IPS-20b (cell line): Measurements from ENCODE around the gene GRM1.

ENCODE experiments used
- H3K27ac ChIP-seq: one replicate; pipeline ENCODE4 v1.5.1; 2013; ENCODE audit warnings: low read length
- H3K27me3 ChIP-seq: 2 replicates; pipeline ENCODE4 v1.6.1; 2013; ENCODE audit warnings: mild to moderate bottlenecking, low read length, inconsistent platforms; ENCODE audit not compliant: insufficient read depth
- H3K36me3 ChIP-seq: 2 replicates; pipeline ENCODE4 v1.6.1; 2013; ENCODE audit warnings: low read depth, mild to moderate bottlenecking, inconsistent platforms, low read length, moderate library complexity; ENCODE audit not compliant: insufficient read depth
- H3K4me1 ChIP-seq: 2 replicates; pipeline ENCODE4 v1.6.1; 2013; ENCODE audit warnings: mild to moderate bottlenecking, control low read depth, inconsistent platforms, low read length, moderate library complexity; ENCODE audit not compliant: insufficient read depth
- H3K4me3 ChIP-seq: 2 replicates; pipeline ENCODE4 v1.5.1; 2013; ENCODE audit warnings: mild to moderate bottlenecking, low read length, inconsistent platforms
- H3K9ac ChIP-seq: 2 replicates; pipeline ENCODE4 v1.6.1; 2013; ENCODE audit warnings: low read depth, mild to moderate bottlenecking, inconsistent platforms, low read length, moderate library complexity
- H3K9me3 ChIP-seq: 2 replicates; pipeline ENCODE4 v1.6.1; 2013; ENCODE audit warnings: mild to moderate bottlenecking, low read depth, low read length, inconsistent platforms; ENCODE audit not compliant: insufficient read depth

GRM1 gene

DNA sequence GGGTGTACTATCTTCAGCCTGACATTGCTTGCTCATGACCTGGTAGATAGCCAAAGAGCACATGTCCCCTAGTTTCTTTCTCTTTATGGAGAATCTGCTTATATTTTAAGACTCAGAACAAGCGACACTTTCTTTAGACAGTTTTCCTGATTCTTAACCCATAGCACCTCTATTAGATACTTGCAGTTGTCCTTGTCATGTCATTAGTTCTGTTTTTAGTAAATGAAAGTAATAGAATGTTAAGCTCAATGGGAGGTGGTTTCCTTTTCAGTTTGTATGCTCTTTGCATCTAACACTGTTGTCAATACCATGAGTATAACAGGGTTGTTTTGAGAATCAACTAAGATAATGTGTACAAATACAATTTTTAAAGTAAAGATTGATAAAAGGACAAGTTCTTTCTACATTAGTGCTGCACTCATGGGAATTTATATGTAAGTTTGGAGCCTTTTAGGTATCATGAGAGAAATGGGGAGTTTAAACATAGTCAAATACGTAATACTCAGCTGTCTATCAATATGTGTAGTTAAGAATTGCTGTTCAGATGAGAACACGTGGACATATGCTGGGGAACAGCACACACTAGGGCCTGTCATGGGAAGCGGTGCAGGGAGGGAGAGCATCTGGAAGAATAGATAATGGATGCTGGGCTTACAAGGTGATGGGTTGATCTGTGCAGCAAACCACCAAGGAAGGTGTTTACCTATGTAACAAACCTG lies 124.3 kb downstream of the GRM1 start:
- Histone ChIP-seq H3K4me1 (0 out of 2 replicates have a peak, but pooled peaks cover 6% of the 10 kb centered on the region), H3K27ac (no peak overlapping the region), H3K27me3 (no peaks in the 10 kb centered on the region), H3K9ac (no peak overlapping the region), H3K4me3 (no peak overlapping the region), H3K36me3 (no peaks in the 10 kb centered on the region), H3K9me3 (no peaks in the 10 kb centered on the region)

DNA sequence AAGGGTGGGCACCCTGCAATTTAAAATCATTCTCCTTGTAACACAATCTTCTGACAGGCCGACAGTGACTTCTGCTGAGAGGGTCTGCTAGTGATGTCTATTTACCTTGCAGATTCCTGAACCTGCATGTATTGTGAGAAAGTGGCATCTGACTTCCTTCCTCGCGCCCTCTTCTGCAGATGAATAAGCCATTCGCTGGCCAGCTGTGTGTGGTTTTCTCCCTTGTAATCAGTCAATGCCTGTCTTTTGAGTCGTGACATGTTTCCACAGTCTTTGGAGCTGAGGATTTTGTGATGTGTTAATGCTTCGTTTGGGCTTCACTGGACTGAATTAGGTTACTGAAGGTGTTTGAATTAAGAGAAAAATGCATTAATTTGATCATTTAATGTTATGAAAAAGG lies 125.3 kb downstream of the GRM1 start:
- no peaks in the 10 kb centered on the region for H3K27me3 ChIP-seq
- H3K4me3 ChIP-seq, result no peak overlapping the region
- no peak overlapping the region for H3K9ac ChIP-seq

DNA sequence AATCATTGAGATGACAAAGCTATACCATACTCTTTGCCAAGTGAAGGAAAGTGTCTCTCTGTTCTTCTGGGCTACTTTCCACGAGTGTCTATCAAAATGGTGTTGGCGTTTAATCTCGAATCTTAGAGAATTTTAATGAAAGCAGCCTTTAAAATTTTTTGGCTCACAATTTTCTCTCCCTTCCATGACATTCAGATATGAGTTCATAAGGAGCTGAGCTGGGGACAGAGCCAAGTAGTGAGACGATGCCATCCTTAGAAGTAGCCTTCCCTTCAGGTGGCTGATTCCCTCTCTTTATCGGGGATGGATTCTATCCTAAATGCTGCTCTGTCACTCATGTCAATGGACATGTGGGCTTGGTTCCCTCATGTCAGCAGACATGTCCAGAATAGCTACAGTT lies 132.8 kb downstream of the GRM1 start:
- H3K9me3 ChIP-seq, result no peaks in the 10 kb centered on the region
- H3K27me3 ChIP-seq, result no peaks in the 10 kb centered on the region
- no peaks in the 10 kb centered on the region for H3K4me1 ChIP-seq
- no peak overlapping the region for H3K27ac ChIP-seq
- no peaks in the 10 kb centered on the region for H3K36me3 ChIP-seq
- H3K4me3 ChIP-seq, result no peak overlapping the region
- no peak overlapping the region for H3K9ac ChIP-seq

More for the DNA sequence above, 125.3 kb downstream of the GRM1 start:
- no peak overlapping the region for H3K27ac ChIP-seq
- no peaks in the 10 kb centered on the region for H3K36me3 ChIP-seq
- H3K4me1 ChIP-seq, result 0 out of 2 replicates have a peak, but pooled peaks cover 6% of the 10 kb centered on the region
- H3K9me3 ChIP-seq, result no peaks in the 10 kb centered on the region

DNA sequence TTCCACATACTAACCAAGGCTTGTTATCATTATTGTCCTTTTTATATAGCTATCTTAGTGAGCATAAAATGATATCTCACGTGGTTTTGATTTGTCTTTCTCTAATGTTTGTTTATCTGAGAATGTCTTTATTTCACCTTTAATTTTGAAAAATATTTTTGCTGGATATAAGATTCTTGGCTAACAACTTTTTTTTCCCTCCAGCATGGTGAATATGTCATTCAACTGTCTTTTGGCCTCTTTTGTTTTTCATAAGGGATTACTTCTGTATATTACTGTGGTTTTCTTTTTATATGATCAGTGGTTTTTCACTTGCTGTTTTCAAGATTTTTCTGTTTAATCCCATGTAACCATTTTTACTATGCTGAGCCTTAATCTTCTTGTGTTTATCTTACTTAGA lies 141.0 kb downstream of the GRM1 start:
- H3K27me3 ChIP-seq, result no peaks in the 10 kb centered on the region

DNA sequence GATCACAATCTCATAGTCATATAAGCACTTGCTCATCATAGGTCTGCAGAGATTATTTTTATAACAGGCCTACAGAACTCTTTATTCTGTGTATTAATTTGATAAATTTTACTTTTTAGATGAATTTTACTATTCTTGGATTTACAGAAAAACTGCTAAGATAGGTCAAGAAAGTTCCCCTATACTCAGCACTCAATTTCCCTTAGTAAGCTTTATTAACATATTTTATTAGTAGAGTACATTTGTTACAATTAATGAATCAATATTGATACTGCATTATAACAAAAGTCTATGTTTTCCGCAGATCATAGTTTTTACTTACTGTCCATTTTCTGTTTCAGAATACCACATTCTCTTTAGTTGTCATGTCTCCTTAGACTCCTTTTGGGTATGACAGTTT lies 148.9 kb downstream of the GRM1 start:
- Histone ChIP-seq H3K27ac (no peak overlapping the region), H3K4me3 (no peak overlapping the region), H3K36me3 (no peaks in the 10 kb centered on the region), H3K4me1 (no peaks in the 10 kb centered on the region), H3K9me3 (no peaks in the 10 kb centered on the region), H3K9ac (no peak overlapping the region), H3K27me3 (no peaks in the 10 kb centered on the region)

More for the DNA sequence above, 141.0 kb downstream of the GRM1 start:
- no peak overlapping the region for H3K9ac ChIP-seq
- H3K4me1 ChIP-seq, result no peaks in the 10 kb centered on the region
- H3K36me3 ChIP-seq, result no peaks in the 10 kb centered on the region
- no peak overlapping the region for H3K4me3 ChIP-seq
- no peak overlapping the region for H3K27ac ChIP-seq
- no peaks in the 10 kb centered on the region for H3K9me3 ChIP-seq

DNA sequence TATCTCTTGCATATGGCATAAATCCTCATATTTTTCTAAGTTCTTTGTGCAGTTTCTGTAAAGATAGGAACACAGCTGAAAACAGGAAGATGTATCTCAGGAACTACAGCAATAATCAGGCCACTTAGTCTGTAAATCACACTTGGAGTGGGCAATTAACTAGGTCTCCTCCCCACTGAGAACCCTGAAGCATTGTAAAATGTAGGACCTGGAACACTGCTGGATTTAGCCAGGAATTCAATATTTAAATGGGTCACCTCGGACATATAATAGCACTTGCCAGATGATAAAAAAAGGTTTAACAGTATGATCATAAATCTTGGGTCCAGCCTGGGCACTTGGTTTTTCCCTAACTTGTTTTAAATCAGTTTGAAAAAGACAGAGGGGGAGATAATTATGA lies 155.0 kb downstream of the GRM1 start:
- Histone ChIP-seq H3K4me1 (no peaks in the 10 kb centered on the region), H3K27me3 (no peaks in the 10 kb centered on the region), H3K9ac (no peak overlapping the region), H3K4me3 (no peak overlapping the region), H3K36me3 (no peaks in the 10 kb centered on the region), H3K9me3 (no peaks in the 10 kb centered on the region), H3K27ac (no peak overlapping the region)

DNA sequence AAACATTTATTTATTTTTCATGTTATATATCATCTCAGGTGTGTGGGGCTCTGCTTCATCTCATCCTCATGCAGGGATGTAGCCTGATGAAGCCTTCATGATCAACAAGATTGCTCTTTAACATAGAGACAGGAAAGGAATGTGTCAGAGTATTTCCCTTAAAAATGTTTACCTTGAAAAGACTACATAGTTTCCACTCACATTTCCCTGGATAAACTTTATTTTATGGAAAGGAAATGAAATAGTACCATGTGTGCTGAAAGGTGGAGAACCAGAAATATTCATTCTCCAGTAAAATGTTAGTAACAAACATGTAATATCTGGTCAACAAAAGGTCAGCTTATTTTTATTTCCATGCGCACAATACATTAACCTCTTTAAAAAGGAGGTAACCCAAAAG lies 155.8 kb downstream of the GRM1 start:
- H3K4me1 ChIP-seq, result no peaks in the 10 kb centered on the region
- H3K27me3 ChIP-seq, result no peaks in the 10 kb centered on the region
- H3K4me3 ChIP-seq, result no peak overlapping the region
- H3K36me3 ChIP-seq, result no peaks in the 10 kb centered on the region
- H3K9me3 ChIP-seq, result no peaks in the 10 kb centered on the region
- no peak overlapping the region for H3K9ac ChIP-seq
- no peak overlapping the region for H3K27ac ChIP-seq

DNA sequence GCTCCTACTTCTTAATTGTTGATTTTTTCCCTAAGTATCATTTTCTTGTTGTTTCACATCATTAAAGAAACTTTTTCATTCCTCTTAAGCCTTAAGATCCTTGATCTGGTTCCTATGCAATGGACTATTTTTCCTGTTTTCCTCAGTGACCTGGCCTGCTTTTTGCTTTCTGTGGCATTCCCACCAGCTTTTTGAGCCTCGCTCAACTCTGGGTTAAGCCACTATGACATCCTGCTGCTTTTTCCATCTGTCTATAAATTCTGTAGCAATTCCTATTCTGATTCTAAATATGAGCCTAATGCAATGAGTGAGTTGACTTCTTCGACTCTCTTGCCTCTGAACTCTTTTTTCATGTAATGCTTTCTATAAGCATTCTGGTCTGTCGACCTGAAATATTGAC lies 160.3 kb downstream of the GRM1 start:
- H3K27me3 ChIP-seq, result no peaks in the 10 kb centered on the region
- H3K9ac ChIP-seq, result no peak overlapping the region
- H3K36me3 ChIP-seq, result no peaks in the 10 kb centered on the region
- H3K4me3 ChIP-seq, result no peak overlapping the region
- no peaks in the 10 kb centered on the region for H3K4me1 ChIP-seq
- H3K27ac ChIP-seq, result no peak overlapping the region
- no peaks in the 10 kb centered on the region for H3K9me3 ChIP-seq

DNA sequence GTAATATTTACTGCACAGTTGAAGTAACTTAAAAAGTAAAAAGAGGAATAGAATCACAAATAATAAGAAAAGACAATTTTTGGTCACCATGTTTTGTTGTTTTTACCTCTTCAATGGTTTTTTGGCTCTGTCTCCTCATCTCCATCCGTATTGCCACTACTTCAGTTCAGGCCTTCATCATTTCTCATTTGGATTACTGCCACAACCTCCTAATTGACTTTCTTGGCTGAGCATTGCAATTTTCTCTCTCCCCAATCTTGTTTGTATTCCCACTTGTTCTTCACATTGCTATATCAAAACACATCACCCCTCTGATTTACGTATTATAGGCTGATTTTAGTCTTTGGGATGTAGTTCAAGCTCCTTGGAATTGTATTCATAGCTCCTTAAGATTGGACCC lies 161.7 kb downstream of the GRM1 start:
- no peaks in the 10 kb centered on the region for H3K36me3 ChIP-seq
- no peak overlapping the region for H3K9ac ChIP-seq
- no peaks in the 10 kb centered on the region for H3K27me3 ChIP-seq
- no peak overlapping the region for H3K4me3 ChIP-seq
- H3K4me1 ChIP-seq, result no peaks in the 10 kb centered on the region
- H3K9me3 ChIP-seq, result no peaks in the 10 kb centered on the region
- H3K27ac ChIP-seq, result no peak overlapping the region

GRCh38 chr6:146191166-146191565 lies 162.3 kb downstream of the GRM1 start:
- Histone ChIP-seq H3K4me1 (no peaks in the 10 kb centered on the region), H3K9me3 (no peaks in the 10 kb centered on the region), H3K9ac (no peak overlapping the region), H3K27ac (no peak overlapping the region), H3K27me3 (no peaks in the 10 kb centered on the region), H3K4me3 (no peak overlapping the region), H3K36me3 (no peaks in the 10 kb centered on the region)

GRCh38 chr6:146191612-146192011 lies 162.8 kb downstream of the GRM1 start:
- no peaks in the 10 kb centered on the region for H3K27me3 ChIP-seq
- no peak overlapping the region for H3K27ac ChIP-seq
- no peaks in the 10 kb centered on the region for H3K4me1 ChIP-seq
- H3K4me3 ChIP-seq, result no peak overlapping the region
- H3K9me3 ChIP-seq, result no peaks in the 10 kb centered on the region
- H3K36me3 ChIP-seq, result no peaks in the 10 kb centered on the region
- H3K9ac ChIP-seq, result no peak overlapping the region

GRCh38 chr6:146194434-146194833 lies 165.6 kb downstream of the GRM1 start:
- Histone ChIP-seq H3K27me3 (no peaks in the 10 kb centered on the region), H3K9ac (no peak overlapping the region), H3K36me3 (no peaks in the 10 kb centered on the region), H3K9me3 (no peaks in the 10 kb centered on the region), H3K4me1 (no peaks in the 10 kb centered on the region), H3K4me3 (no peak overlapping the region), H3K27ac (no peak overlapping the region)
